BE2C (cell line): ENCODE results near the gene PPP1CC.

ENCODE experiments used
- DNase-seq: peaks from one replicate; pipeline ENCODE4 v3.0.0-alpha.2; 2020
- H3K27me3 ChIP-seq: fragments of 250-450 bp; sonication (Bioruptor Pico); 2 replicates; pipeline ENCODE4 v1.5.1; 2020; ENCODE audit warnings: mild to moderate bottlenecking
- H3K36me3 ChIP-seq: fragments of 250-450 bp; sonication (Bioruptor Pico); 2 replicates; pipeline ENCODE4 v1.5.1; 2020; ENCODE audit warnings: mild to moderate bottlenecking
- H3K4me1 ChIP-seq: fragments of 250-450 bp; sonication (Bioruptor Pico); 2 replicates; pipeline ENCODE4 v1.5.1; 2020
- H3K4me3 ChIP-seq: 2 replicates; pipeline ENCODE4 v1.5.1; 2011; ENCODE audit warnings: low read depth, low read length
- H3K9me3 ChIP-seq: fragments of 250-450 bp; sonication (Bioruptor Pico); 2 replicates; pipeline ENCODE4 v1.5.1; 2020
- TF ChIP-seq, protein P1 (sequence below): IDR thresholded peaks from 2 replicates; pipeline ENCODE4 v1.5.1; 2012; ENCODE audit warnings: mild to moderate bottlenecking, low read depth, low read length

The PPP1CC gene

DNA sequence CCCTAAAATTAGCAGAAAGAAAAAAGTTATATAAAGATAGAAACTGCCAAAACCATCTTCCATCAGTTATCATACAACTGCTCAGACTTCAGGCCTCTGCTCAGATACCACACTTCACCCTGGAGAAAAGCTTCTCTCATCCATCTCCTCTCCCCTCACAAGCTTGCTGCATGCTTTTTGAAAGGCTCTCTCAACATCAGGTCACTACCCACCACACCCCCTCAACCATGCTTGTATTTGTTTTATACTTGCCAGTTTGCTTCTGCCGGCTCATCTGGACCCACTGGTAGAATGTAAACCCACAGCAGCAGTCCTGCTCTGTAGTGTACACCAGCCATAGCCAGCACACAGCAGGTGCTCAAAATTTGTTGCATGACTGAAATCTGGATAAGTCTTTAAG lies 8.8 kb downstream of the PPP1CC start:
- H3K4me1 ChIP-seq = peaks cover 22% of the 10 kb centered on the region
- no peak overlapping the region for H3K4me3 ChIP-seq
- H3K36me3 ChIP-seq = peaks cover 92% of the 10 kb centered on the region
- H3K9me3 ChIP-seq = no peaks in the 10 kb centered on the region
- no peak for DNase-seq
- no peaks in the 10 kb centered on the region; the same call in 1 of the 2 replicates for H3K27me3 ChIP-seq
- TF ChIP-seq, protein P1, sequence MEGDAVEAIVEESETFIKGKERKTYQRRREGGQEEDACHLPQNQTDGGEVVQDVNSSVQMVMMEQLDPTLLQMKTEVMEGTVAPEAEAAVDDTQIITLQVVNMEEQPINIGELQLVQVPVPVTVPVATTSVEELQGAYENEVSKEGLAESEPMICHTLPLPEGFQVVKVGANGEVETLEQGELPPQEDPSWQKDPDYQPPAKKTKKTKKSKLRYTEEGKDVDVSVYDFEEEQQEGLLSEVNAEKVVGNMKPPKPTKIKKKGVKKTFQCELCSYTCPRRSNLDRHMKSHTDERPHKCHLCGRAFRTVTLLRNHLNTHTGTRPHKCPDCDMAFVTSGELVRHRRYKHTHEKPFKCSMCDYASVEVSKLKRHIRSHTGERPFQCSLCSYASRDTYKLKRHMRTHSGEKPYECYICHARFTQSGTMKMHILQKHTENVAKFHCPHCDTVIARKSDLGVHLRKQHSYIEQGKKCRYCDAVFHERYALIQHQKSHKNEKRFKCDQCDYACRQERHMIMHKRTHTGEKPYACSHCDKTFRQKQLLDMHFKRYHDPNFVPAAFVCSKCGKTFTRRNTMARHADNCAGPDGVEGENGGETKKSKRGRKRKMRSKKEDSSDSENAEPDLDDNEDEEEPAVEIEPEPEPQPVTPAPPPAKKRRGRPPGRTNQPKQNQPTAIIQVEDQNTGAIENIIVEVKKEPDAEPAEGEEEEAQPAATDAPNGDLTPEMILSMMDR = no peak

DNA sequence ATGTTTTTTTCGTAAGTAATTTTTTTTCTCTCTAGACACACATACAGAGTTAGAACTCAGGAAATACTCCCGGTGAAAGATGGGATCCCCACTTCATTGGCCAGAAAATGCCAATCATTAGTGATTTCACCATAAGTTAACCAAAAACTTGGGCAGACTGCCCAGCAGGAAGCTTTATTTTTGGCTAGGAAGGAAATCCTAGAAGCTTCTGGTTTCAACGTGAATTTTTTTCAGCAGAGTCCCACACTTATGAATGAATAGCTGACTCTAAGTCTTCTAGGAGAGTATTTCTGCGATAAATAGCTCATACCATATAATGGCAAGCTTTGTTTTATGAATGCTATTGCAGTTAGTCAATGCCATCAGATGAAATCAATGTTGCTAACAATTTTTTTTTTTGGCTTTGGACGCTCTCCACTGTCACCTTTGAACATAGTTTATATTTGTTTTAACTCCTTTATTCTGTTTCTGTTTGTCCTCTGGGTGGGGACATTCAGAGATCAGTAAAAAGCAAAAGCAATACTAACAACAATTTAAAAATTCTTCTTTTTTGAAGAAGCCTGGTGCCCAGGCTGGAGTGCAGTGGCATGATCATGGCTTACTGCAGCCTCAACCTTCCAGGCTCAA lies 9.5 kb downstream of the PPP1CC start:
- H3K36me3 ChIP-seq = peaks cover 92% of the 10 kb centered on the region
- no peaks in the 10 kb centered on the region for H3K27me3 ChIP-seq
- H3K4me3 ChIP-seq = no peak overlapping the region
- no peak for DNase-seq
- H3K9me3 ChIP-seq = no peaks in the 10 kb centered on the region; the same call in 1 of the 2 replicates
- H3K4me1 ChIP-seq = peaks cover 18% of the 10 kb centered on the region
- TF ChIP-seq, protein P1 = no peak

DNA sequence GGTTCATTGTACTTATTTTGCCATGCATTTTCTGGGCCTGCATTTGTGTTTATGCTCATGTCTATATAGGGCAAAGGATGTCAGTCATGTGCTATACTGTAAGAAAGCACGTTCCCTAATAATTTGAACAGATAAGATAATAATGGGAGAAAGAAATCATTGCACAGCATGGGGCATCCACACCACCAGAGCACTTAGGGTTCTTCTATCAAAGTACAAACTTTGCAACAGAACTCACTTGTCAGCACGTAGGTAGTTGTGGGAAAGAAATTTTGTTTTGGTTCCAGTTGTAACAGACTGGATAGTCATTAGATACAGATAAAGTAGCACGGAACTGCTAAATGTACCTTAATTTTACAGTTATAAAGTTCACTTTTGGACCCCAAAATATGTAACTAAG lies 10.1 kb downstream of the PPP1CC start:
- Histone ChIP-seq H3K27me3 (no peaks in the 10 kb centered on the region), H3K4me1 (peaks cover 15% of the 10 kb centered on the region), H3K36me3 (peaks cover 92% of the 10 kb centered on the region), H3K9me3 (no peaks in the 10 kb centered on the region; the same call in 1 of the 2 replicates), H3K4me3 (no peak overlapping the region)
- TF ChIP-seq, protein P1 = no peak
- DNase-seq = no peak

DNA sequence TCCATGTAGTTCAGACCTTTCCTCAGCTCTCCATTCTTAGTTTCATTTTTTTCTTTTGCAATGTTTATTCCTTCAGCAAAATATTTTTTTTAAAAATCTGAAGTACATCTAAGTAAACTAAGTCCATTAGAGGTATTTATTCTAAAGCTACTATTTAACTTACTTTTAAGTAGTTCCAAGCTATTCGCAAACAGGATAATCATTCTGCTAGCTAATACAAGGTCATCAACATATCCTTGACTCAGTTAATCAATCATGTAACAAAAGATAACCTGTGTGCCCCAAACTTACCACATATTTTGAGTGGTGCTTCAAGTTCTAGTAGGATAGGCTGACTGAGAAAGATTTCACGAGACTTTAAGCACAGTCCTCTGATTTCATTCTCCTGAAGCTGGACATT lies 11.2 kb downstream of the PPP1CC start:
- Histone ChIP-seq H3K4me3 (no peak overlapping the region), H3K36me3 (peaks cover 94% of the 10 kb centered on the region), H3K4me1 (peaks cover 15% of the 10 kb centered on the region), H3K27me3 (no peaks in the 10 kb centered on the region), H3K9me3 (no peaks in the 10 kb centered on the region; the same call in 1 of the 2 replicates)
- DNase-seq = no peak
- TF ChIP-seq, protein P1 = no peak

DNA sequence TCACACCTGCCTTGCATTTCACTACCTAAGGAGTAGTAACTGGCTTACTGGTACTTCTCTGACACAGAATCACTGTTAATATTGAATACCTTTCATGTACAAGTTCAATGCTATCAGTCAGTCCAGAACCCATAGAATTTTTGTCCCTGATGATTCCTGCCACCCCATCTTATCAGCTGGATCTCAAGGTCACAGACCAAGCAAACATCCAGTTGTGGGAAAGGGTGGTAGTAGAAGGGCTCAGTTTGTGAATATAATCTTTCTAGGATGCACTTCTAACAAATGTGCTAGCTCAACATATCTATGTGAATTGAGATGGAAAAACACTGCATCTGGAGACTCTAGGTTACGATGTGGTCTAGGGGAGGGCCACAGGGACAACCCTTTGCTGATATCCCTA lies 14.1 kb downstream of the PPP1CC start:
- no peak for DNase-seq
- Histone ChIP-seq H3K27me3 (no peaks in the 10 kb centered on the region), H3K36me3 (peaks cover 96% of the 10 kb centered on the region), H3K9me3 (no peaks in the 10 kb centered on the region; the same call in 1 of the 2 replicates), H3K4me1 (peaks cover 11% of the 10 kb centered on the region), H3K4me3 (no peak overlapping the region)
- TF ChIP-seq, protein P1 = no peak

DNA sequence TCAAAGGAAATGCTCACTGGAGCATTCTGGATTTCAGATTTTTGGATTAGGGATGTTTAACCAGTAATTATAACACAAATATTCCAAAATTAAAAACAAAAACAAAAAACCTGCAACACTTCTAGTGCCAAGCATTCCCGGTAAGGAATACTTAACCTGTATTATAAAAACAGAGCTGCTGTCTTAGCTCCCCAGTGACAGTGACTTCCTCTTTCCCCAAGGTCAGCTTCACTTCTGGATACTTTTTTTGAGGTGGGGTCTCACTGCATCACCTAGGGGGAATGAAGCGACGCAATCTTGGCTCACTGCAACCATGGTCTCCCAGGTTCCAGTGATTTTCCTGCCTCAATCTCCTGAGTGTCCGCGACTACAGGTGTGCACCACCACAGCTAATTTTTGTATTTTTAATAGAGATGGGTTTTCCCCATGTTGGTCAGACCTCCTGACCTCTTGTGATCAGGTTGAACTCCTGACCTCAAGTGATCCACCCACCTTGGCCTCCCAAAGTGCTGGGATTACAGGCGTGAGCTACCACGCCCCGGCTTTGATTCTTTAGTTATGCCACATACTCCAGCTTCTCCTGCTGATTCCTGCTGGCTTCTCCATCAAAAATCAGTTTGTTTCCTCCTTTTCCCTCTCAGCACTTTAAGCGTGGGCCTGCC lies 15.9 kb downstream of the PPP1CC start:
- Histone ChIP-seq H3K36me3 (peaks cover 100% of the 10 kb centered on the region), H3K27me3 (no peaks in the 10 kb centered on the region), H3K4me3 (no peak overlapping the region), H3K4me1 (no peaks in the 10 kb centered on the region), H3K9me3 (no peaks in the 10 kb centered on the region; the same call in 1 of the 2 replicates)
- DNase-seq = no peak
- TF ChIP-seq, protein P1 = no peak
